ENCODE data around the gene ZNF483.

DNA sequence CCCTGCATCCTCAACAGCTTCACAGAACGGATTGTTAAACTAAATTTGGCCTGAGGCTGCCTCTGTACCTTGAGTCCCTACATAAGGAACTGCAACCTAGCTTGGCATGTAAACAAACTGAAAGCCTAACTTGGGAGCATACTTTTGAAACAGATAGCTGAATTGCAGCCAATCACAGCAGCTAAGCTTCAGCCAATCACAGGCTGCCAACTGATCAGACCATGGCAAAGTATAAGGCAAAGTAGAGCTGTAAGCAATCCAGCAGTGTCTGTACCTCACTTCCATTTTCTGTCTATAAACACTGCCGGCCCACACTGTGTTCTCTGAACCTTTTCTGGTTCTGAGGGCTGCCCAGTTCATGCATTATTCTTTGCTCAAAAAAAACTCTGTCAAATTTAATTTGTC is 8.9 kb upstream of the ZNF483 start:
- TF ChIP-seq, protein P1, sequence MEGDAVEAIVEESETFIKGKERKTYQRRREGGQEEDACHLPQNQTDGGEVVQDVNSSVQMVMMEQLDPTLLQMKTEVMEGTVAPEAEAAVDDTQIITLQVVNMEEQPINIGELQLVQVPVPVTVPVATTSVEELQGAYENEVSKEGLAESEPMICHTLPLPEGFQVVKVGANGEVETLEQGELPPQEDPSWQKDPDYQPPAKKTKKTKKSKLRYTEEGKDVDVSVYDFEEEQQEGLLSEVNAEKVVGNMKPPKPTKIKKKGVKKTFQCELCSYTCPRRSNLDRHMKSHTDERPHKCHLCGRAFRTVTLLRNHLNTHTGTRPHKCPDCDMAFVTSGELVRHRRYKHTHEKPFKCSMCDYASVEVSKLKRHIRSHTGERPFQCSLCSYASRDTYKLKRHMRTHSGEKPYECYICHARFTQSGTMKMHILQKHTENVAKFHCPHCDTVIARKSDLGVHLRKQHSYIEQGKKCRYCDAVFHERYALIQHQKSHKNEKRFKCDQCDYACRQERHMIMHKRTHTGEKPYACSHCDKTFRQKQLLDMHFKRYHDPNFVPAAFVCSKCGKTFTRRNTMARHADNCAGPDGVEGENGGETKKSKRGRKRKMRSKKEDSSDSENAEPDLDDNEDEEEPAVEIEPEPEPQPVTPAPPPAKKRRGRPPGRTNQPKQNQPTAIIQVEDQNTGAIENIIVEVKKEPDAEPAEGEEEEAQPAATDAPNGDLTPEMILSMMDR (IDR thresholded peaks at IDR 0.05), result no peak
- TF ChIP-seq POLR2A (IDR thresholded peaks at IDR 0.05), result no peak
- no peak for TF ChIP-seq POLR2AphosphoS5 (IDR thresholded peaks at IDR 0.05)
